Osteoblast (primary cell): Measurements from ENCODE around the gene MYL6. TPM values are rescaled to one million over a fixed set of nuclear protein-coding genes. Genes with fewer than 3 reads are reported as not detected.

Source experiments
- DNase-seq: peaks from one replicate; pipeline ENCODE4 v3.0.0; 2011; ENCODE audit warnings: low spot score, mixed read lengths; ENCODE audit not compliant: insufficient read length; ENCODE audit errors: missing footprints
- H2AFZ ChIP-seq: 2 replicates; pipeline ENCODE4 v1.6.0; 2011; ENCODE audit warnings: mild to moderate bottlenecking, low read length
- H3K27ac ChIP-seq: 2 replicates; pipeline ENCODE4 v1.5.1; 2011; ENCODE audit warnings: mild to moderate bottlenecking, low read depth, low read length, moderate library complexity
- H3K27me3 ChIP-seq: 2 replicates; pipeline ENCODE4 v1.6.0; 2012; ENCODE audit warnings: mild to moderate bottlenecking, control low read depth, inconsistent platforms, low read length, moderate library complexity; ENCODE audit not compliant: insufficient read depth
- H3K36me3 ChIP-seq: 2 replicates; pipeline ENCODE4 v1.5.1; 2011; ENCODE audit warnings: mild to moderate bottlenecking, low read length, control low read depth, moderate library complexity; ENCODE audit not compliant: insufficient read depth
- H3K4me1 ChIP-seq: 2 replicates; pipeline ENCODE4 v1.5.1; 2011; ENCODE audit warnings: mild to moderate bottlenecking, low read length, control low read depth, moderate library complexity; ENCODE audit not compliant: insufficient read depth
- H3K4me2 ChIP-seq: 2 replicates; pipeline ENCODE4 v1.6.0; 2011; ENCODE audit warnings: mild to moderate bottlenecking, low read length; ENCODE audit not compliant: insufficient read depth
- H3K4me3 ChIP-seq: fragments of 200-600 bp; sonication (generic); 3 replicates; pipeline ENCODE4 v1.5.1; 2012; ENCODE audit warnings: mild to moderate bottlenecking, low read length, inconsistent platforms; ENCODE audit not compliant: insufficient read depth
- H3K79me2 ChIP-seq: 2 replicates; pipeline ENCODE4 v1.6.0; 2012; ENCODE audit warnings: mild to moderate bottlenecking, low read length, control low read depth, inconsistent platforms; ENCODE audit not compliant: insufficient read depth
- H3K9me3 ChIP-seq: 2 replicates; pipeline ENCODE4 v1.5.1; 2011; ENCODE audit warnings: low read depth, low read length, control low read depth
- H4K20me1 ChIP-seq: 2 replicates; pipeline ENCODE4 v1.6.0; 2012; ENCODE audit warnings: mild to moderate bottlenecking, low read length, control low read depth; ENCODE audit not compliant: insufficient read depth
- total RNA-seq: library from RNA; depleted of rRNA; stranded (reverse); fragments of >200 nt; gene quantifications from 2 replicates; pipeline ENCODE4 v1.2.3, GENCODE V29; 2012
- TF ChIP-seq, protein P1 (sequence below): IDR thresholded peaks from 2 replicates; pipeline ENCODE4 v1.5.1; 2011; ENCODE audit warnings: mild to moderate bottlenecking, low read depth, low read length, moderate library complexity; ENCODE audit errors: extremely low read depth

MYL6 gene
- total RNA-seq, 1 donor: 873 TPM

- H3K79me2 ChIP-seq: peaks cover 15% of the 10 kb centered on the region
- H3K27ac ChIP-seq: peak overlapping the region; percentile 76
- H3K4me3 ChIP-seq: peak overlapping the region; percentile 88
- peak overlapping the region; percentile 95 for H2AFZ ChIP-seq
- H3K27me3 ChIP-seq: no peaks in the 10 kb centered on the region
- peak overlapping the region; percentile 90 for H3K4me2 ChIP-seq
- H3K9me3 ChIP-seq: no peaks in the 10 kb centered on the region
- peaks cover 19% of the 10 kb centered on the region for H3K4me1 ChIP-seq
- TF ChIP-seq, protein P1, sequence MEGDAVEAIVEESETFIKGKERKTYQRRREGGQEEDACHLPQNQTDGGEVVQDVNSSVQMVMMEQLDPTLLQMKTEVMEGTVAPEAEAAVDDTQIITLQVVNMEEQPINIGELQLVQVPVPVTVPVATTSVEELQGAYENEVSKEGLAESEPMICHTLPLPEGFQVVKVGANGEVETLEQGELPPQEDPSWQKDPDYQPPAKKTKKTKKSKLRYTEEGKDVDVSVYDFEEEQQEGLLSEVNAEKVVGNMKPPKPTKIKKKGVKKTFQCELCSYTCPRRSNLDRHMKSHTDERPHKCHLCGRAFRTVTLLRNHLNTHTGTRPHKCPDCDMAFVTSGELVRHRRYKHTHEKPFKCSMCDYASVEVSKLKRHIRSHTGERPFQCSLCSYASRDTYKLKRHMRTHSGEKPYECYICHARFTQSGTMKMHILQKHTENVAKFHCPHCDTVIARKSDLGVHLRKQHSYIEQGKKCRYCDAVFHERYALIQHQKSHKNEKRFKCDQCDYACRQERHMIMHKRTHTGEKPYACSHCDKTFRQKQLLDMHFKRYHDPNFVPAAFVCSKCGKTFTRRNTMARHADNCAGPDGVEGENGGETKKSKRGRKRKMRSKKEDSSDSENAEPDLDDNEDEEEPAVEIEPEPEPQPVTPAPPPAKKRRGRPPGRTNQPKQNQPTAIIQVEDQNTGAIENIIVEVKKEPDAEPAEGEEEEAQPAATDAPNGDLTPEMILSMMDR: peak; percentile 33
- peaks cover 11% of the 10 kb centered on the region for H3K36me3 ChIP-seq
- no peak for DNase-seq
- H4K20me1 ChIP-seq: no peaks in the 10 kb centered on the region
Observed at GRCh38 chr12:56151672-56152131, 6.5 kb upstream of the MYL6 start.

GRCh38 chr12:56152132-56152755 is 5.9 kb upstream of the MYL6 start, which contains the start of gene MYL6B:
TSS of gene MYL6B (plus strand) at chr12:56152587. CDS start at chr12:56153919, 1,332 bp downstream.
- Histone ChIP-seq H3K4me3 (peak within 1 kb of the TSS; percentile 88), H3K36me3 (peaks cover 11% of the 10 kb centered on the region), H3K9me3 (no peaks in the 10 kb centered on the region), H3K79me2 (peaks cover 15% of the 10 kb centered on the region), H4K20me1 (no peaks in the 10 kb centered on the region), H3K27me3 (no peaks in the 10 kb centered on the region), H3K4me1 (peaks cover 19% of the 10 kb centered on the region), H3K27ac (peak within 1 kb of the TSS; percentile 76), H3K4me2 (peak within 1 kb of the TSS; percentile 90), H2AFZ (peak within 1 kb of the TSS; percentile 95)
- TF ChIP-seq, protein P1: no peak
- peak; percentile 97 for DNase-seq

DNA sequence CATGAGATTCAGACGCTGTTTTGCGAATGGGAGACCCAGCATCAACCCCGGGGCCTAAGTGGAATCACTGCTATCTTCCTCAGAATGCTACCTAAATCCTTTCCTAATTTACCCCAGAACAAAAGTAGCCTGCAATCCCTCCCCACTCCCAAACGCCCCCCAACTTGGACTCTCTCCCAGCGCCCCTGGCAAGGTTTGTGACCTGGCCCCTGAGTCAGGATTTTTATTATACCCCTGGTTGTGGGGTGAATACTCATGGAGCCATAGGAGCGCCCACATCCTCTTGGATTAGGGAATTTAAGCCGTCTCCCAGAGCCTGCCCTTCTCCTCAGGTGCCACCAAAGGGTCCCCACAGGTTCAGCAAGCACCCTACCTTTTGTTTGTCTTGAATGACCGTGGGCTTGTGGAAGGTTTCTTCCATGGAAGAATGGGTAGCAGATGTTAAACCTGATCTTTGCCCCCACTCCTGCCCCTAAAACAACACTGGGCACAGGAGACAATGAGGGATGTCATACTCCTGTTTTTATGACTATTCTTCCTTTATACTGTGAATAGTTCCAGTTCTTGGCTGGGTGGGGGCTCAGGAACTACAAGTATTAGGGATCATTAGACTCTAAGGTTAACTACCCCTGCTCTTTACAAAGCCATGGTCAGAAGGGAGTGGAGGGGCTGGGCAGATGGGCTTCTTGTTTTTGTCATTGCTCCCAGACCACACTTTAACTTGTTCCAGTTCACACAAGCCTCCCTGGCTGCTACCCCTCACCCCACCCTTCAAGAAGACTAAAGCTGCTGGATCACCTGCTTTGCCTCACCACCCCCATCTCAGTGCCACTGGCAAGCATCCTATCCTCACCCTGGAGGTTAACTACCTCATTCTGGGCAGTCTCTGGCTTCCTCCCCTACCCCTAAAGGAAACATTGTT is 5.1 kb upstream of the MYL6 start:
- H3K27ac ChIP-seq: peak overlapping the region; percentile 46
- H3K4me2 ChIP-seq: peak overlapping the region; percentile 90
- no peaks in the 10 kb centered on the region for H3K9me3 ChIP-seq
- peaks cover 15% of the 10 kb centered on the region for H3K79me2 ChIP-seq
- H4K20me1 ChIP-seq: no peaks in the 10 kb centered on the region
- DNase-seq: no peak
- H3K27me3 ChIP-seq: no peaks in the 10 kb centered on the region
- H2AFZ ChIP-seq: peak overlapping the region; percentile 84
- H3K36me3 ChIP-seq: peaks cover 11% of the 10 kb centered on the region
- peaks cover 21% of the 10 kb centered on the region for H3K4me1 ChIP-seq
- peak overlapping the region; percentile 88 for H3K4me3 ChIP-seq
- TF ChIP-seq, protein P1: no peak

- H3K4me3 ChIP-seq: peak overlapping the region; percentile 88
- H3K27me3 ChIP-seq: no peaks in the 10 kb centered on the region
- peaks cover 21% of the 10 kb centered on the region for H3K79me2 ChIP-seq
- peak overlapping the region; percentile 90 for H3K4me2 ChIP-seq
- no peaks in the 10 kb centered on the region for H3K9me3 ChIP-seq
- H4K20me1 ChIP-seq: no peaks in the 10 kb centered on the region
- peaks cover 11% of the 10 kb centered on the region for H3K36me3 ChIP-seq
- TF ChIP-seq, protein P1: no peak
- no peak for DNase-seq
- H3K27ac ChIP-seq: no peak overlapping the region
- peaks cover 21% of the 10 kb centered on the region for H3K4me1 ChIP-seq
- H2AFZ ChIP-seq: no peak overlapping the region
Observed at GRCh38 chr12:56153678-56154065, 4.5 kb upstream of the MYL6 start.
